GM13977 (cell line): ENCODE measurements around the gene PHF21B.

Experiments used
- DNase-seq: peaks from one replicate; pipeline ENCODE4 v3.0.0; 2012; ENCODE audit warnings: low spot score
- in situ Hi-C: fragments of 300-500 bp; cut with MboI; formaldehyde crosslinking; loops from one replicate; pipeline ENCODE4 v1.12.0; 2022; ENCODE audit warnings: low sequenced_read_pairs, low pct_unique_long_range_greater_than_20kb, mixed read lengths, inconsistent platforms; ENCODE audit not compliant: unreplicated experiment
- TF ChIP-seq, protein P1 (sequence below): IDR thresholded peaks from 2 replicates; pipeline ENCODE4 v1.5.1; 2012; ENCODE audit warnings: mild to moderate bottlenecking, control low read depth; ENCODE audit not compliant: insufficient read depth; ENCODE audit errors: extremely low read depth, missing control alignments

PHF21B gene

DNA sequence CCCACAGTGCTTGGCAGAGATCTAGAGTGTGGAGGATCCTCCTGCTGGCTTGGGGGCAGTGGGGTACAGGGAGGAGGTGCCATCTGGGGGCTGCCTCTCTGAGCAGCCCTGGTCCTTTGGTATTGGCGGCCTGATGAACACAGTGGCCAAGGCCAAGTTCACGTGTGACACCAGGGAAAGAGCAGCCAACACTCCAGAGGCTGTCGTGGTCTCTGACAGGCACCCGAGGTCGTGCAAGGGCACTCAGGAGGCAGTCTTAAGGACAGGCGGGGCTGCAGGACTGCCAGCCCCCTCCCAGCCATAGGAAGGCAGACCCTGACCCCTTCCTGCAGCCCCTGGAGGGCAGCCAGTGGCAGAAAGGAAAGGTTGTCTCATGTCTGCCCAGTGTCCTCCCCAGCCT lies 30.7 kb downstream of the PHF21B start:
- in situ Hi-C loops = no loop called here
- no peak for DNase-seq
- TF ChIP-seq, protein P1, sequence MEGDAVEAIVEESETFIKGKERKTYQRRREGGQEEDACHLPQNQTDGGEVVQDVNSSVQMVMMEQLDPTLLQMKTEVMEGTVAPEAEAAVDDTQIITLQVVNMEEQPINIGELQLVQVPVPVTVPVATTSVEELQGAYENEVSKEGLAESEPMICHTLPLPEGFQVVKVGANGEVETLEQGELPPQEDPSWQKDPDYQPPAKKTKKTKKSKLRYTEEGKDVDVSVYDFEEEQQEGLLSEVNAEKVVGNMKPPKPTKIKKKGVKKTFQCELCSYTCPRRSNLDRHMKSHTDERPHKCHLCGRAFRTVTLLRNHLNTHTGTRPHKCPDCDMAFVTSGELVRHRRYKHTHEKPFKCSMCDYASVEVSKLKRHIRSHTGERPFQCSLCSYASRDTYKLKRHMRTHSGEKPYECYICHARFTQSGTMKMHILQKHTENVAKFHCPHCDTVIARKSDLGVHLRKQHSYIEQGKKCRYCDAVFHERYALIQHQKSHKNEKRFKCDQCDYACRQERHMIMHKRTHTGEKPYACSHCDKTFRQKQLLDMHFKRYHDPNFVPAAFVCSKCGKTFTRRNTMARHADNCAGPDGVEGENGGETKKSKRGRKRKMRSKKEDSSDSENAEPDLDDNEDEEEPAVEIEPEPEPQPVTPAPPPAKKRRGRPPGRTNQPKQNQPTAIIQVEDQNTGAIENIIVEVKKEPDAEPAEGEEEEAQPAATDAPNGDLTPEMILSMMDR = no peak

DNA sequence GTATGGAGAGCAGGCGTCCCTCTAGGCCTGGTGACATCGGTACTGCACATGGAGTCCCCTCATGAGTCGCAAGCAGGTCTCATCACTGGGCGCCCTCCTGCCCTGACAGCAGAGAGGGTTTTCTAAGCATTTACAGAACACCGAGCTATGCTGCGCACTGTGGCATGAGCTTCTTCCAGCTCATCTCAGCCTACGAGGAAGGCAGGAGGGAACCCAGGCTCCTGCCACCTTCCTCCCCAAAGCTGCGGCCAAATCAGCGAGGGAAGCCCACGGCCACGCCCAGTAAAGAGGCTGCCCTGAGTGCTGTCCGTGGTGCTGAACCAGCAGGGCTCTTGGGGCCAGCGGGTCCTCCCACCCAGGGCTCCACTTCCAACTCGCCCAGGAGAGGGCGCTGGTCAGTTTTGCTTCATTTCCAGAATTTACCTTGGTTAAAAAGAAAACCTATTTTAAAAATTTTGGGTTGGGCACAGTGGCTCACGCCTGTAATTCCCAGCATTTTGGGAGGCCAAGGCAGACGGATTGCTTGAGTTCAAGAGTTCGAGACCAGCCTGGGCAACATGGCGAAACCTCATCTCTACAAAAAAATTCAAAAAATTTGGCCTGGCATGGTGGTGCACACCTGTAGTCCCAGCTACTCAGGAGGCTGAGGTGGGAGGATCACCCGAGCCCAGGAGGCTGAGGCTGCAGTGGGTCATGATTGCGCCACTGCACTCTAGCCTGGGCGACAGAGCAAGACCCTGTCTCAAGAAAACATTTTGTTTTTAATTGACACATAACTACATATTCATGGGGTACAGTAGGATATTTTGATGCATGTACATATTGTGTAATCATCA lies 34.2 kb downstream of the PHF21B start:
- TF ChIP-seq, protein P1 = peak; percentile 84
- peak; percentile 91 for DNase-seq
- in situ Hi-C loops = no loop called here

DNA sequence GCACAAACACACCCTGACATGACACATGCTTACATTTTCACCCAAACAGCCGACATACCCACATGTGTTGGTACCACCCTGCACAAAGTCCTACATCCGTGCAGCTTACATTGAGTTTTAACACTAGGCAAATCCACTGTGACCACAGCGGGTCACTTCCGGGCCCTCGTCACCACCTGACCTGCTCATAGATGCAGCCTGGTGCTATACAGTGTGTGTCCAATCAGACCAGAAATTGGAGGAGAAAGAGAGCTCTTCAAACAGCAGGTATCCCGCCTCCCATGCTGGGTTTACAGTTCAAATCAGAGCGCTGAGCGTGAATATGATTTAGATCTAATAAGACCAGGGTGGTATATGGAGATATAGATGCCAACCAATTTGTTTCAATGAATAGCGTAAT lies 35.4 kb downstream of the PHF21B start:
- no peak for DNase-seq
- TF ChIP-seq, protein P1 = no peak
- in situ Hi-C loops = no loop called here

DNA sequence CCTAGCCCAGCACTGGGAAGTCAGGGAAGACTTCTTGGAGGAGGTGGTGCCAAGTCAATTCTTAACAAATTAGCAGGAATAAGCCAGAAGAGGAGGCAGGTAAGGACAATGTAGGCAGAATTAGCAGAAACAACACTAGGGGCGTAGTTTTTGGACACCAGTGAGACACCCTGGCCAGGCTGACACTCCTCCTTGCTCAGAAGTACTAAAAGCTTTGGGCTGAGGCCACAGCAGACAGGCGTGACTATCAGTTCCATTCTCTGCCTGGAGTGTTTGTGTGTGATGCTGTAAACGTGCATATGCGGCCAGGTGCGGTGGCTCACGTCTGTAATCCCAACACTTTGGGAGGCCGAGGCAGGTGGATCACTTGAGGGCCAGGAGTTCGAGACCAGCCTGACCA lies 36.0 kb downstream of the PHF21B start:
- DNase-seq = no peak
- TF ChIP-seq, protein P1 = no peak
- in situ Hi-C loops = no loop called here

DNA sequence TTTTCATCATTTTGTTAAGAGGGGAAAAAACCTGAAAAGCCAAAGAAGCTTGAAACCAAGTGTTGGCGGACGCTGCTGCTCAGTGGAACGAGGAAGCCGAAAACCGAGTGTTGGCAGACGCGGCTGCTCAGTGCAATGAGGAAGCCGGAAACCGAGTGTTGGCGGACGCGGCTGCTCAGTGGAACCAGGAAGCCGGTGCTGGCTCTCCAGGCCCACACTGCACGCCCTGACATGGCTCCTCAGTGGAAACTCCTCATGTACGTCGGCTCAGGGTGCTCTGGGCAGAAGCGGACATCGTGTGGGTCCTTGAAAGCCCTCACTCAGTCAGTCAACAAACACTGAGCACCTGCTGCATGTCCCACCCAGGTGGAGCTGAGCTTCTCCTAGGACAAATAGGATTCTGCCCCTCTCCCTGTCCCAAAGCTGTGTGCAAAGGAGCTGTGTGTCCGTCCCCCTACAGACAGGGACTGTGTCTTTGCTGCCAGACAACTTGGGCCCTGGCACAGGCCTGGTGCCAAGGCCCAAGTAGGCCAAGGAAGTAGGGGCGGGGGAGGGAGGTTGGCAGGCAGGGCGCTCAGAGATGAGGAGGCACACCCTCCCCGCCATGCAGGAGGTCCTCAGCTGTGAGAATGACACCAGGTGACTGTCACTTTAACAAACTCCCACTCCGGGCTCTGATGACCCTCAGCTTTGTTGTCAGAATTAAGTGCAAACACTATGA lies 37.3 kb downstream of the PHF21B start:
- DNase-seq = no peak
- TF ChIP-seq, protein P1 = no peak
- in situ Hi-C loops = no loop called here

DNA sequence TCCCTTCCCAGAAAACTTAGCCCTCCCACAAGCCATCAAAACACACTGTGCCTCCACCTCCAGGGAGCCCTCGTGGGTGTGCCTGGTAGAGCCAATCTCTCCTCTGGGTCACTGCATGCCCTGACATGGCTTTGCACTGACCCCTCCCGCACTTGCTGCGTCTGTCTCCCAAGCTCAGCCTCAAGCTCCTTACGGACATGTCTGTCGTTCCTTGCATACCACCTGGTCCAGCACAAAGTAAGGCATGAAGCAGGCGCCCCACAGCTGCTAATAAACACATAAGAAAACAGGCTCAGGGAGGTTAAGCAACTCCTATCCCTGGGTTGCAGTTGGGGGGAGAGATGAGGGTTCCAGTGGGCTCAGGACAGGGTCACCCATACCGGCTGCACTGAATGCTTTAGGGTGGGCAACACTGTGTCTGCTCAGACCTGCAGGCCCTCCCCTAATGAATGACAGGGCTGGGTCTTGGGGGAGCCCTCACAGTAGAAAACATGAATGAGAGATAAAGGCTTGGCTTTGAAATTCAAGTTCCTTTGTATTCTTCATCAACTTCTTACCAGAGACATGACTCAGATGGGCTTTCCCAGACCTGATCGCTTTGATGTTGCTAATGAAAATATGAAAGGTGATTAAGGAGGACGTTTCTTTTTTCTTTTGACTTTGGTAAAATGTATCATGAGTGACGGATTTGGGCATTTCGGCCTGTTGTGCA lies 38.0 kb downstream of the PHF21B start:
- in situ Hi-C loops = no loop called here
- DNase-seq = no peak
- TF ChIP-seq, protein P1 = no peak
